BE2C (cell line): ENCODE results near the gene CCDC157.

Experiments used
- DNase-seq: peaks from one replicate; pipeline ENCODE4 v3.0.0-alpha.2; 2020
- H3K27me3 ChIP-seq: fragments of 250-450 bp; sonication (Bioruptor Pico); 2 replicates; pipeline ENCODE4 v1.5.1; 2020; ENCODE audit warnings: mild to moderate bottlenecking
- H3K36me3 ChIP-seq: fragments of 250-450 bp; sonication (Bioruptor Pico); 2 replicates; pipeline ENCODE4 v1.5.1; 2020; ENCODE audit warnings: mild to moderate bottlenecking
- H3K4me1 ChIP-seq: fragments of 250-450 bp; sonication (Bioruptor Pico); 2 replicates; pipeline ENCODE4 v1.5.1; 2020
- H3K4me3 ChIP-seq: 2 replicates; pipeline ENCODE4 v1.5.1; 2011; ENCODE audit warnings: low read depth, low read length
- H3K9me3 ChIP-seq: fragments of 250-450 bp; sonication (Bioruptor Pico); 2 replicates; pipeline ENCODE4 v1.5.1; 2020
- CTCF ChIP-seq: IDR thresholded peaks from 2 replicates; pipeline ENCODE4 v1.5.1; 2012; ENCODE audit warnings: mild to moderate bottlenecking, low read depth, low read length

CCDC157 gene

GRCh38 chr22:30393885-30394284 lies 37.1 kb downstream of the CCDC157 start:
- no peak for DNase-seq
- Histone ChIP-seq H3K4me1 (peaks cover 6% of the 10 kb centered on the region), H3K9me3 (no peaks in the 10 kb centered on the region), H3K36me3 (no peaks in the 10 kb centered on the region), H3K27me3 (peaks cover 5% of the 10 kb centered on the region; the same call in 1 of the 2 replicates), H3K4me3 (no peak overlapping the region)
- TF ChIP-seq CTCF, result no peak

DNA sequence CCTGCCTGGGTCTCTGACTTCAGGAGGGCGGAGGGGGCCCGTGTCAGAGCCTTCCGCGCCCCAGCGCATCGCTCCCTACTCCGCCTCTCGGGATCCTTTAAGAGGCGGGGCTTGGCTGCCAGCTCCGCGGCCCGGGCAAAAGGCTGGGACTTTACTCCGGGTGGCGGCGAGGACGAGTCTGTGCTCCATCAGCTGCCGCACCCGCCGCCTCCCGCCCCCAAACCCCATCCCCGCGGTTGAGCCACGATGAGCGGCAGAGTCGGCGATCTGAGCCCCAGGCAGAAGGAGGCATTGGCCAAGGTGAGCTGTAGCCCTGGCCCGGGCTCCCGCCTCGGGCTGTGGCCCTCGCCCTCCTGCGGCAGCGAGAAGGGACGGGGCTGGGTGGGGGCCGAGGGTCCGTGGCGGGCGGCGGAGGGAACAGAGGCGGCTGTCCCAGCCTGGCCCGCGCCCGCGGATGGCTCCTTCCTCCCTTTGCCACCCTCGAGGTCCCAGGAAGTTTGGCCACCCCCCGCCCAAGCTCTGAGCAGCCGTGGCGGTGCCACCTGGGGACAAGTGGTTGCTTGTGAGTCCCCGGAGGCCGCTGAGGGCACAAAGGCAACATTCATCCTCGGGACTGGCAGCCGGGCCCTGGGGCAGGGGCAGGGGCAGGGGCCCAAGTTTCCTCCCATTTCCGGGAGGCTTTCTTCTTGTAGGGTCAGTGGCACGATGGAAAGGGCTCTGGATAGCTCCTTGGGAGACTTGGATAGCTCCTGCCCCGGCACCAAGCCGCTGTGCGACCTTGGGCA lies 40.3 kb downstream of the CCDC157 start, which contains the start of gene SEC14L2:
TSS of gene SEC14L2 (plus strand) at position 148 of the 785 bp plus-strand sequence. CDS start at position 247, 99 bp downstream.
- no peaks in the 10 kb centered on the region for H3K36me3 ChIP-seq
- peaks cover 5% of the 10 kb centered on the region; the same call in 1 of the 2 replicates for H3K27me3 ChIP-seq
- H3K4me3 ChIP-seq, result peak within 1 kb of the TSS; percentile 36
- H3K9me3 ChIP-seq, result no peaks in the 10 kb centered on the region
- TF ChIP-seq CTCF, result no peak
- peak; percentile 67 for DNase-seq
- H3K4me1 ChIP-seq, result no peaks in the 10 kb centered on the region

DNA sequence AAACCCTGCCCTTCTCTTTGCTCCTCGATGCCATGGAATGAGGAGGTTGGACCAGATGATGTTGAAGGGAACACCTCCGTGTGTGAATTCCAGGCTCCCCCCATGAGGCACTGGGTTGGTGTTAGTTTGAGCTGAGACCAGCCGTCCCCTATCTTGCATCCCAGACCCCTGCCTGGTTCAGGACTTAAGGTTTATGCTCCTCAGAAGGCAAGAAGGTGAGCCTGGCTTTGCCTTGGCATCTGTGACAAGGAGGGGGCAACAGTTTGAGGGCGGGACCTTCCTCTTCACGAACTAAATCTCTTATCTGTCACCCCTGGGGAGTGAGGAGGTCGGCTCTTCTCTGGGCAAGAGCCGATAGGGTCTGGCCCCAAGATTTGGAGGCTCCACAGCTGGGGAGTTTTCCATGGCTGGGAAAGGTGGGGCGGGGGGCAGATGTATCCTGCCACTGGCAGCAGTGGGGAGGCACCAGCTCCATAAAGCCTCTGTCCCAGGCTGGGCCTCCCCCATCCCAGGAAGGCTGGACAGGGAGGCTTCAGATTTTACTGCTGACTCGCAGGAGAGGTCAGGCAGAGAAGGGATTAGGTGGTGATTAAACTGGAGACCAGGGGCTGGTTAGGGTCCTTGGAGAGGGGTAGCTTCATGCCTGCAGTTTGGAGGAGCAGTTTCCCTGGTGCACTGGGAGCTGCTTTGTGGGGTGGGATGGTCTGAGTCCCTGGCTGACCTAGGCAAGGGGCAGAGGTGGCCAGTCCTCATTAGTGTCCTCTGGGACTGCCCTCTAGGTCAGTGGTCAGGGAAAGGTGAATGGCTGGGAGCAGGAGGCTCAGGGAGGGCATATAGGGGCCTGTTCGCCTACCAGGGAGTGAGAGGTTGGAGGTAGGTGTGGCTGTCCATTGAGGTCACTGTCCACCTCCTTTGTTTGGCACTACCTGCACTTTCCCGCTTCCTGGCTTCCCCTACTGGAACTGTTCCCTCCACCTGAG lies 41.1 kb downstream of the CCDC157 start:
- Histone ChIP-seq H3K4me1 (no peaks in the 10 kb centered on the region), H3K36me3 (no peaks in the 10 kb centered on the region), H3K9me3 (no peaks in the 10 kb centered on the region), H3K27me3 (peaks cover 5% of the 10 kb centered on the region; the same call in 1 of the 2 replicates), H3K4me3 (peak overlapping the region; percentile 36)
- no peak for DNase-seq
- TF ChIP-seq CTCF, result no peak

DNA sequence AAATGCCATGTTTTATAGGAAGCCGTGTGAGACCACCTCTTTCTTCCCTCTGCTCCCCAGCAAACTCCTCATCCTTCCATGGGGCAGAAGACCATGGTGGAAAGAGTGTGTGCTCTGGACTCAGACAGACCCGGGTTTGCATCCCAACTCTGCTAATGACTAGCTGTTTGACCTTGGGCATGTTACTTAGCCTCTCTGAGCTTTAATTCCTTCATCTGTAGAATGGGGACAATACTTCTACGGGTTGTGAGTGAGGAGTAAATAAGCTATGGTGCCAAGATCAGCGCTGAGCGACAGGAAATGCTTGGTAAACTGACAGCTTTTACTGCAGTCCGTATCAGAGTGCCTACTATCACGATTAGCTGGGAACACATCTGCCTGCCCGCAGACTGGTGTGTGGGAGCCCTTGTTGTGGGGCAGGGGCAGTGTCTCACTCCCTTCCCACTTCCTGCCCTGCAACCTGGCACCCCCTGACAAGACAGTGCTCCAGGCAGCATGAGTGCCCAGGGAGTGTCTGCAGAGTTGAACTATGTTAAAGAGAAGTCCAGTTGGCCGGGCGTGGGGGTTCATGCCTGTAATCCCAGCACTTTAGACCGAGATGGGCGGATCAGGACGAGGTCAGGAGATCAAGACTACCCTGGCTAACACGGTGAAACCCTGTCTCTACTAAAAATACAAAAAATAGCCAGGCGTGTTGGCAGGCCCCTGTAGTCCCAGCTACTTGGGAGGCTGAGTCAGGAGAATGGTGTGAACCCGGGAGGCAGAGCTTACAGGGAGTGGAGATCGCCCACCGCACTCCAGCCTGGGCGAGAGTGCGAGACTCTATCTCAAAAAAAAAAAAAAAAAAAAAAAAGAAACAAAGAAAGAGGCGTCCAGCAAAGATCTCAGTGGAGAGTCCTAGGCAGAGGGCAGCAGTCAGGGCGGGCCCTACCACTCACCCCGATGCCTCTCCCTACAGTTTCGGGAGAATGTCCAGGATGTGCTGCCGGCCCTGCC lies 42.2 kb downstream of the CCDC157 start:
- no peak for TF ChIP-seq CTCF
- Histone ChIP-seq H3K9me3 (no peaks in the 10 kb centered on the region), H3K36me3 (no peaks in the 10 kb centered on the region), H3K4me1 (no peaks in the 10 kb centered on the region), H3K27me3 (peaks cover 5% of the 10 kb centered on the region; the same call in 1 of the 2 replicates), H3K4me3 (no peak overlapping the region)
- DNase-seq, result no peak

DNA sequence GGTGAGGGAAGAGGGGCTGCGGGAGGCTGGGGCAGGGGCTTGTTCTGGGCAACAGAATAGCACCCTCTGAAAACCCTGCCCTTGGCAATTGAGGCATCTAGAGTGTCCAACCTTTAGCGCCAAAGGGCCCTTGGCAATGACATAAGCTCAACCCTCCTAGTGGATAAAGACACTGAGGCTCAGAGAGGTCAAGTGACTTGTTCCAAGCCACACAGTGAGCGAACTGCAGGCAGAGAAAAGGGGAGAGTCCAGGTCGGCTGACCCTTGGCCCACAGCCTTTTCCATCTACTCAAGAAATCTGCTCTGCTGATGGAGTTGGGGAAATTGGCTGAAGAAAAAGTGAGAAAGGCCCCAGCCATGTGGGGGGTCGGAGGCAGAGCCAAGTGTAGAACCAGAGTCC lies 42.9 kb downstream of the CCDC157 start:
- no peak for DNase-seq
- H3K4me3 ChIP-seq, result no peak overlapping the region
- H3K4me1 ChIP-seq, result no peaks in the 10 kb centered on the region
- no peak for TF ChIP-seq CTCF
- no peaks in the 10 kb centered on the region for H3K36me3 ChIP-seq
- peaks cover 5% of the 10 kb centered on the region; the same call in 1 of the 2 replicates for H3K27me3 ChIP-seq
- H3K9me3 ChIP-seq, result no peaks in the 10 kb centered on the region
